ENCODE results near the gene DLX2. TPM values are rescaled to one million over a fixed set of nuclear protein-coding genes. Genes with fewer than 3 reads are reported as not detected.
A peak's percentile ranks its signal among the peaks of the same experiment; 100 is the strongest.
"Not testable (repeated sequence)": the region's sequence is repeated elsewhere in the genome, so short reads cannot be mapped to it uniquely, and the experiment has no call there.

Gene DLX2
- not detected for total RNA-seq

- H3K36me3 ChIP-seq = no peaks in the 10 kb centered on the region
- peaks cover 0 to 75% of the 10 kb centered on the region in 2 donors for H3K27me3 ChIP-seq
- H3K4me1 ChIP-seq = peaks cover 0 to 64% (median 28%) of the 10 kb centered on the region in 4 donors
- peak; percentile 71 to 90 (median 89) for DNase-seq
- peak within 1 kb of the TSS; percentile 38 to 58 (median 52) for H3K4me3 ChIP-seq
- TF ChIP-seq POLR2A (IDR thresholded peaks at IDR 0.05) (no peak), CTCF (IDR thresholded peaks at IDR 0.05) (no peak)
- no peak within 1 kb of the TSS for H3K27ac ChIP-seq
- H3K9me3 ChIP-seq = no peaks in the 10 kb centered on the region
These were observed at the start of gene DLX2 for GRCh38 chr2:172102391-172103359. Gene DLX2 (minus strand): TSS chr2:172102900. CDS start chr2:172102538, 362 bp downstream.

DNA sequence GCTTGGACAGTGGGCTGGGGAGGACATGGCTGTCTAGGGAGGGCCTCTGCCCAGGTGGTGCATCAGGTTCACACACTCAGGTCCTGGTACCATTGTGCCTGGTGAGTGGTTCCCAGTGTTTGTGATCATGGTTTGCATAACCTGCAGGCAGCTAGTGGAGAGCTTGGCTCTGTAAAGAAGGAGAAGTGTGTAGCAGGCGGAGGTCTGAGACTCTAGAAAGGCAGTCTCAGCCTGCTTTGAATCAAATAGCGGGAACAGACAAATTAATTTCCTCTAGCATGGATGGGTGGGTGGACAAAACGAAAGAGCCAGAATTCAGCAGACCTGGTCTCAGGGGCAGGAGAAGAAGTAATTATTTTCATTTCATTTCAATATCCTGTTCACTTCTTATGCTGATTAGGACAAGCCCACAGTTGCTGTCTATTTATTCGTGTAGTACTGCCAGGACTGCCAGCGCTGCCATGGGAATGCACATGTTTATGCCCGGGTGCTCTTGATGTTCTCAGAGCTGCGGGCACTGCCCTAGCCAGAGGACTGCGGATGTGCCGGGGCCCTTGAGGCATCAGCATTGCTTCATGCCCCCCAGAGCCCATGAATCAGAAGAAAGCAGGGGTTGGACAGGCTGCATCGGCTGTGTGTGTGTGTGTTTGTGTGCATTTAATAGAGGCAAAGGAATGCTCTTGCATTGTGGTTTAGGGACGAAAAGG, 45.4 kb upstream of the DLX2 start:
- Histone ChIP-seq H3K27me3 (no peaks in the 10 kb centered on the region), H3K4me1 (no peaks in the 10 kb centered on the region), H3K36me3 (no peaks in the 10 kb centered on the region), H3K9me3 (no peaks in the 10 kb centered on the region), H3K4me3 (no peak overlapping the region), H3K27ac (no peak overlapping the region)
- TF ChIP-seq CTCF (IDR thresholded peaks at IDR 0.05) = no peak
- no peak for DNase-seq

DNA sequence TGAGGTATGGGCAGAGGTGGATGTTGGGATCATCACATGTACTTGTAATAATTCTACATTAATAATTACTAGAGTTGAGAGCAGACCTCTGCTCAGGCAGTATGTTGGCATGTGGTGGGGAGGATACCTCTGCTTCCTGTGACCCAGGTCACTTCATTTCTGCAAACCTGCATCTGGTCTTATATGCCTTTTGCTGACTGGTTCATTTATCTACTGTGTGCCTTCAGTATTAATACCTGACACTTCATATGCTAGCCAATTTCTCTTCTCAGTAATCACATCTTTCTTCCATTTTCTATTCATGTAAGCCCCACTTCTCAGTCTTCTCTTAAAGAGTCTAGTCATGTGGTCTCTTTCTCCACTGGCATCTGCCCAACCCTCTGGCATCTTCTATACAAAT, 41.1 kb upstream of the DLX2 start:
- H3K4me3 ChIP-seq = no peak overlapping the region
- TF ChIP-seq POLR2A (IDR thresholded peaks at IDR 0.05) = no peak
- no peak for TF ChIP-seq CTCF (IDR thresholded peaks at IDR 0.05)
- DNase-seq = no peak
- H3K27me3 ChIP-seq = no peaks in the 10 kb centered on the region
- no peaks in the 10 kb centered on the region for H3K36me3 ChIP-seq
- H3K27ac ChIP-seq = no peak overlapping the region
- H3K9me3 ChIP-seq = no peaks in the 10 kb centered on the region
- H3K4me1 ChIP-seq = no peaks in the 10 kb centered on the region

DNA sequence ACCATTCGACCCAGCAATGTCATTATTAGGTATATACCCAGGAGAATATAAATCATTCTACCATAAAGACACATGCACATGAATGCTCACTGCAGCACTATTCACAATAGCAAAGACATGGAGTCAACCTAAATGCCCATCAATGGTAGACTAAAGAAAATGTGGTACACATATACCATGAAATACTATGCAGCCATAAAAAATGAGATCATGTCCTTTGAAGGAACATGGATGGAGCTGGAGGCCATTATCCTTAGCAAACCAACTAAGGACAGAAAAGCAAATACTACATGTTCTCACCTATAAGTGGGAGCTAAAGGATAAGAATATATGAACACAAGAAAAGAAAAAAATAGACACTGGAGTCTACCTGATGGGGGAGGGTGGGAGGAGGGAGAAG, 36.0 kb upstream of the DLX2 start:
- not testable (repeated sequence) for H3K4me3 ChIP-seq, H3K27me3 ChIP-seq, H3K4me1 ChIP-seq, H3K36me3 ChIP-seq, H3K27ac ChIP-seq, H3K9me3 ChIP-seq, DNase-seq

GRCh38 chr2:172137943-172138342, 35.2 kb upstream of the DLX2 start:
- Histone ChIP-seq H3K9me3 (no peaks in the 10 kb centered on the region), H3K4me1 (no peaks in the 10 kb centered on the region), H3K27me3 (no peaks in the 10 kb centered on the region), H3K36me3 (no peaks in the 10 kb centered on the region), H3K4me3 (no peak overlapping the region), H3K27ac (no peak overlapping the region)
- no peak for DNase-seq
- TF ChIP-seq POLR2A (IDR thresholded peaks at IDR 0.05) (no peak), CTCF (IDR thresholded peaks at IDR 0.05) (no peak)

DNA sequence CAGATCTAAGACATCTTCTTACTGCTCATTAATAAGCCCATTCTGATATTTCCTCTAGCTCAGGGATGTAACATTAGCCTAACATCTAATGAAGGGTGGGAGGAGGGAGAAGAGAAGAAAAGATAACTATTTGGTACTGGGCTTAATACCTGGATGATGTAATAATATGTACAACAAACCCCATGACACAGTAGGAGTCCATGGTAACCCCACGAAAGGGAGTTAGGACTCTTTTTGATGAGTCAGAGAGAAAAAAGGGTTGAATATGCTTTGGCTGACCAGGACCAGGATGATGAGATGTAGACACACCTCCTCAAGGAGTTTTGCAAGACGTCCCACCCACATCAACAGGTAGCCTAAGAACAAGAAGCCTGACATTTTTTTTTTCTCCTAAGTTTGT, 34.4 kb upstream of the DLX2 start:
- no peak for DNase-seq
- no peaks in the 10 kb centered on the region for H3K27me3 ChIP-seq
- H3K4me3 ChIP-seq = no peak overlapping the region
- no peaks in the 10 kb centered on the region for H3K4me1 ChIP-seq
- H3K27ac ChIP-seq = no peak overlapping the region
- TF ChIP-seq POLR2A (IDR thresholded peaks at IDR 0.05) = no peak
- no peak for TF ChIP-seq CTCF (IDR thresholded peaks at IDR 0.05)
- H3K9me3 ChIP-seq = no peaks in the 10 kb centered on the region
- H3K36me3 ChIP-seq = no peaks in the 10 kb centered on the region

Data from Peyer's patch (tissue), 4 donors.